Common myeloid progenitor, CD34-positive (primary cell): Measurements from ENCODE around the gene TGIF1.

ENCODE experiments used
- CTCF ChIA-PET: fragments of 350-600 bp; sonication (Branson Sonifier 250); formaldehyde crosslinking; loops from one replicate; lab custom pipeline; 2021; ENCODE audit warnings: antibody characterized with exemption; lab: Charles Lee
- POLR2A ChIA-PET: fragments of 350-600 bp; sonication (Branson Sonifier 250); formaldehyde crosslinking; loops from one replicate; lab custom pipeline; 2021; ENCODE audit warnings: antibody characterized with exemption; lab: Charles Lee
- DNase-seq, 3 donors: peaks; one replicate each; pipeline versions ENCODE4 v3.0.0 to v3.0.0-alpha.2; 2013
- H3K27ac ChIP-seq, 2 experiments: 1 replicate in 1 of 2; 2 replicates in 1 of 2; pipeline ENCODE4 v1.7.0; 2013; ENCODE audit warnings: inconsistent platforms in 2 of 2, low read length in 2 of 2, mild to moderate bottlenecking in 2 of 2, low read depth in 1 of 2, moderate library complexity in 1 of 2; ENCODE audit not compliant: severe bottlenecking in 2 of 2, insufficient read depth in 1 of 2, poor library complexity in 1 of 2
- H3K27me3 ChIP-seq, 5 experiments: replicated peaks in 2 of 5; 1 replicate in 3 of 5; 2 replicates in 2 of 5; pipeline versions ENCODE4 v1.6.1 to v1.7.0; 2013; ENCODE audit warnings: low read length in 4 of 5, mild to moderate bottlenecking in 2 of 5, moderate library complexity in 2 of 5, inconsistent platforms in 1 of 5; ENCODE audit not compliant: insufficient read depth in 5 of 5, control insufficient read depth in 4 of 5
- H3K36me3 ChIP-seq, 4 experiments: 1 replicate in 2 of 4; 2 replicates in 2 of 4; pipeline versions ENCODE4 v1.6.1 to v1.7.0; 2013; ENCODE audit warnings: low read length in 3 of 4, control low read depth in 1 of 4, mild to moderate bottlenecking in 1 of 4; ENCODE audit not compliant: control insufficient read depth in 4 of 4, insufficient read depth in 4 of 4
- H3K4me1 ChIP-seq, 4 experiments: 1 replicate in 3 of 4; 2 replicates in 1 of 4; pipeline versions ENCODE4 v1.6.1 to v1.7.1; 2013; ENCODE audit warnings: low read length in 3 of 4, mild to moderate bottlenecking in 3 of 4, control low read depth in 1 of 4, inconsistent platforms in 1 of 4, moderate library complexity in 1 of 4; ENCODE audit not compliant: control insufficient read depth in 4 of 4, insufficient read depth in 4 of 4; ENCODE audit errors: control extremely low read depth in 1 of 4
- H3K4me3 ChIP-seq, 7 experiments: 1 replicate in 4 of 7; 2 replicates in 3 of 7; pipeline versions ENCODE4 v1.5.1 to v1.7.0; 2013; ENCODE audit warnings: mild to moderate bottlenecking in 7 of 7, low read length in 6 of 7, moderate library complexity in 6 of 7, inconsistent platforms in 2 of 7, low read depth in 2 of 7, control low read depth in 1 of 7; ENCODE audit not compliant: insufficient read depth in 4 of 7, control insufficient read depth in 1 of 7; ENCODE audit errors: extremely low read depth in 1 of 7
- H3K9me3 ChIP-seq, 5 experiments: 1 replicate in 4 of 5; 2 replicates in 1 of 5; pipeline versions ENCODE4 v1.6.1 to v1.7.1; 2013; ENCODE audit warnings: low read length in 4 of 5, mild to moderate bottlenecking in 2 of 5, inconsistent platforms in 1 of 5, low read depth in 1 of 5, moderate library complexity in 1 of 5; ENCODE audit not compliant: control insufficient read depth in 4 of 5, insufficient read depth in 2 of 5; ENCODE audit errors: control extremely low read depth in 1 of 5
- WGBS: methylation state at CpG from one replicate; pipeline ENCODE4 v1.1.5; 2013; ENCODE audit not compliant: insufficient coverage; 5-methylcytosine and 5-hydroxymethylcytosine counted together

Gene TGIF1

GRCh38 chr18:3444954-3445353 lies 5.0 kb upstream of the TGIF1 start:
- no peaks in the 10 kb centered on the region for H3K9me3 ChIP-seq
- CTCF ChIA-PET, result interaction anchor here (1.6 to 5.7 kb wide), 3 partner anchors 10 to 221 kb away, joined by 5 to 27 read pairs (median 12); no protein-coding TSS in a partner anchor
- DNase-seq, result no peak
- POLR2A ChIA-PET, result no interaction called here
- H3K36me3 ChIP-seq, result no peaks in the 10 kb centered on the region
- no peak overlapping the region for H3K27ac ChIP-seq
- peaks cover 13 to 38% (median 29%) of the 10 kb centered on the region in 4 experiments for H3K4me1 ChIP-seq
- H3K27me3 ChIP-seq, result no peaks in the 10 kb centered on the region
- WGBS, result 93% methylated on average over 3 of the region's 5 CpGs
- no peak overlapping the region for H3K4me3 ChIP-seq

GRCh38 chr18:3447068-3447894 lies 2.7 kb upstream of the TGIF1 start:
- under 1% methylated on average over 17 of the region's 22 CpGs for WGBS
- peak in 2 of 3 donors; percentile 40 to 74 for DNase-seq

DNA sequence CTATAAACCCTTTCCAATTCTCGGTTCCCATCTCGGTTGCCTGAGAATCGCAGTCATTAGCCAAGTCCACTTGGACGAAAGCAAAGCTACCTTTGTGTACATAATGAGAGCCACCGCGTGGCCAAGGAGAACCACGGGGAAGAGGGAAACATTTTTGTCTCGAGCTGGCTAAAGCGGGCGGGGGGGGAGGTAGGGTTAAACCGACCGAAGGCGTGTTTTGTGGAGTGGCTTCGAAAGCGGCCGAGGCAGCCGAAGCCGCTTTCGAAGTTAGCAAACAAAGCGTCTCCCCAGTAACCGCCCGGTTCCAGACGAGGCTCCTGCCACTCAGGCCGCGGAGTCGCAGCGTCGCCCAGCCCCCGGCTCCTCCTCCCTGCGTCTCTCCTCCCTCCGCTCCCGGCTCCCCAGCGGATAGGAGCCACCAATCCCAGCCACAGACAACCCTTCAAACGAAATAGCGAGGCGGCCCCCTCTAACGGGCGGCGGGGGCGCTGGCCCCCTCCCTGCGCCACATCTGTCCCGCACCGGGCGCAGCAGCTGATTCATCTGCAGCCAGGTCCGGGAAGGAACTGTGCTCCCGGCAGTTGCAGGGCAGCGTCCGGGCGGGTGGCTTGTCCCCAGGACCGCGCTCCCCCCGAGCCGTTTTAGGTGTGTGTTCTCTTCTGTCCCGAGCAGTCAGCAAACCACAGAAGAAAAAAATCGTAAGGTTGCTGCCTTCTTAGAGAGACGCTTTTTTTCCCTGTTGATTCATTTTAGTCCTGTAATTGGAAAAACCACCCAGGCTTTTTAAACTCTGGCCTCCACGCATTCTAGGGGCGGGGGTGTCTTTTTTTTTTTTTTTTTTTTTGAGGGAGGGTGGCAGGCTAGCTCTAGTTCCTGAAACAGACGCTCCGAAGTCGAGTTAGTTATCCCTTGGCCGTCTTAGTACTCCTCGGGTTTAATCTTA lies 1.8 kb upstream of the TGIF1 start:
- H3K4me1 ChIP-seq, result peaks cover 13 to 62% (median 53%) of the 10 kb centered on the region in 4 experiments
- ChIA-PET CTCF (interaction anchor here (0.8 to 2.0 kb wide), 10 partner anchors 18 to 231 kb away, joined by 3 to 15 read pairs (median 4); no protein-coding TSS in a partner anchor), POLR2A (interaction anchor here (0.6 to 3.5 kb wide), 14 partner anchors 45 to 601 kb away, joined by 3 to 19 read pairs (median 4); partner anchors contain the start of gene MYL12B)
- H3K4me3 ChIP-seq, result peak overlapping the region; percentile 42 to 95 (median 86)
- no peaks in the 10 kb centered on the region for H3K9me3 ChIP-seq
- no peaks in the 10 kb centered on the region for H3K36me3 ChIP-seq
- H3K27me3 ChIP-seq, result no peaks in the 10 kb centered on the region
- 0% methylated on average over 42 of the region's 63 CpGs for WGBS
- H3K27ac ChIP-seq, result peak overlapping the region; percentile 95 to 98
- DNase-seq, result peak; percentile 95 to 98 (median 96)

More at GRCh38 chr18:3447068-3447894, 2.7 kb upstream of the TGIF1 start:
- Histone ChIP-seq H3K36me3 (no peaks in the 10 kb centered on the region), H3K9me3 (no peaks in the 10 kb centered on the region), H3K4me3 (peak overlapping the region; percentile 42 to 95 (median 86)), H3K27ac (peak overlapping the region; percentile 95 to 98), H3K27me3 (no peaks in the 10 kb centered on the region), H3K4me1 (peaks cover 13 to 53% (median 44%) of the 10 kb centered on the region in 4 experiments)
- ChIA-PET CTCF (interaction anchor here (0.8 to 2.0 kb wide), 11 partner anchors 8 to 232 kb away, joined by 3 to 15 read pairs (median 3); no protein-coding TSS in a partner anchor), POLR2A (interaction anchor here (0.6 to 3.5 kb wide), 14 partner anchors 46 to 600 kb away, joined by 3 to 19 read pairs (median 4); partner anchors contain the start of gene MYL12B)

GRCh38 chr18:3448838-3449511 lies 997 bp upstream of the TGIF1 start:
- Histone ChIP-seq H3K27ac (peak overlapping the region; percentile 95 to 98), H3K27me3 (no peaks in the 10 kb centered on the region), H3K4me3 (peak overlapping the region; percentile 42 to 95 (median 86)), H3K9me3 (no peaks in the 10 kb centered on the region), H3K36me3 (no peaks in the 10 kb centered on the region), H3K4me1 (peaks cover 16 to 70% (median 60%) of the 10 kb centered on the region in 4 experiments)
- WGBS, result 0% methylated on average over 31 of the region's 38 CpGs
- peak; percentile 88 to 94 (median 94) for DNase-seq
- CTCF ChIA-PET, result interaction anchor here (0.7 to 2.0 kb wide), 6 partner anchors 17 to 152 kb away, joined by 3 to 9 read pairs (median 4); no protein-coding TSS in a partner anchor
- POLR2A ChIA-PET, result interaction anchor here (0.9 to 3.5 kb wide), 8 partner anchors 45 to 187 kb away, joined by 3 to 19 read pairs (median 4); partner anchors contain the start of gene MYL12B

DNA sequence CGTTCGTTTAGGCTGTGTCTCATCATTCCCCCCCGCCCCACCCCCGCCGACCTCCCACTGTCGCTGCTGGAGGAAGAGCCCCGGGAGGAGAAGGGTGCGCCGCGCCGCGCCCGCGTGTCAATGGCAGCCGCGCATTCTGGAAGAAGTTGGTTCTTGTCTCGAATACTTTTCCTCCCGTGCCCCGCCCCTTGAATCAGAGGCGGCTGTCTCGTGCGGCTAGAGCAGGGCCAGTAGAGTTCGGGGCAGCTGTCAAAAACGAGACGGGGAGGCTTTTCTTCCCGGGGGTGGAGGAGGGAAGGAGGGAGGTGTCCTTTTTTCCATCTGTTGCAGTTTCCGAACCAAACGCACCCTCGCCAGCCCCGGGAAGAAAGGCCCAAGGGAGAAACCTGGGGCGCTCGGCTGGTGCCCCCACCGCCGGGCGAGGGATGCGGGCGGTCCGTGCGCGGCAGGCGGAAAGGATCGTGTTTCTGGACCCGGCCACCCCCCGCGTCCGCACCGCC lies 410 bp upstream of the TGIF1 start:
- peak overlapping the region; percentile 52 to 95 (median 86) for H3K4me3 ChIP-seq
- CTCF ChIA-PET, result interaction anchor here (0.7 to 1.1 kb wide), 3 partner anchors 16 to 152 kb away, joined by 3 read pairs; no protein-coding TSS in a partner anchor
- WGBS, result 0% methylated on average over 22 of the region's 47 CpGs
- POLR2A ChIA-PET, result interaction anchor here (0.9 to 3.5 kb wide), 5 partner anchors 50 to 188 kb away, joined by 3 to 19 read pairs (median 5); partner anchors contain the start of gene MYL12B
- H3K36me3 ChIP-seq, result no peaks in the 10 kb centered on the region
- H3K27ac ChIP-seq, result peak overlapping the region; percentile 95 to 98
- H3K9me3 ChIP-seq, result no peaks in the 10 kb centered on the region
- H3K4me1 ChIP-seq, result peaks cover 21 to 75% (median 61%) of the 10 kb centered on the region in 4 experiments
- DNase-seq, result no peak
- no peaks in the 10 kb centered on the region for H3K27me3 ChIP-seq
